Breast epithelium (tissue), 3 donors: ENCODE results near the gene TMEM220.

Experiments
- CTCF ChIP-seq, 3 donors: fragments of 450-650 bp; IDR thresholded peaks; one replicate each; pipeline ENCODE4 v1.5.1; 2016 to 2017; ENCODE audit warnings: antibody characterized with exemption in 3 of 3, mild to moderate bottlenecking in 3 of 3, moderate library complexity in 3 of 3
- POLR2A ChIP-seq: fragments of 450-650 bp; IDR thresholded peaks from one replicate; pipeline ENCODE4 v1.6.1; 2016; ENCODE audit warnings: antibody characterized with exemption, mild to moderate bottlenecking, moderate library complexity

GRCh38 chr17:10762037-10762436 lies 32.2 kb upstream of the TMEM220 start:
- no peak for TF ChIP-seq CTCF (IDR thresholded peaks at IDR 0.05)
- no peak for TF ChIP-seq POLR2A
